Suppressor macrophage treated with lipopolysaccharide for 4 hours (primary cell): ENCODE measurements around the gene CLHC1.
"Not testable (repeated sequence)": the region's sequence is repeated elsewhere in the genome, so short reads cannot be mapped to it uniquely, and the experiment has no call there.

Experiments used
- DNase-seq: peaks from one replicate; pipeline ENCODE4 v3.0.0-alpha.2; 2020

Gene CLHC1

GRCh38 chr2:55152475-55153412 lies 79.3 kb downstream of the CLHC1 start:
- no peak for DNase-seq

- DNase-seq, result no peak
Observed at GRCh38 chr2:55151733-55152433, 80.2 kb downstream of the CLHC1 start.

- DNase-seq, result peak; percentile 82
Observed at GRCh38 chr2:55150834-55151233, 81.3 kb downstream of the CLHC1 start.

GRCh38 chr2:55148269-55148668 lies 83.8 kb downstream of the CLHC1 start:
- no peak for DNase-seq

GRCh38 chr2:55147531-55147930 lies 84.6 kb downstream of the CLHC1 start:
- DNase-seq, result no peak

GRCh38 chr2:55147041-55147440 lies 85.1 kb downstream of the CLHC1 start:
- DNase-seq, result no peak

- no peak for DNase-seq
Observed at GRCh38 chr2:55146263-55146662, 85.8 kb downstream of the CLHC1 start.

GRCh38 chr2:55144922-55145820 lies 86.9 kb downstream of the CLHC1 start:
- no peak for DNase-seq

GRCh38 chr2:55143706-55144105 lies 88.4 kb downstream of the CLHC1 start:
- not testable (repeated sequence) for DNase-seq

GRCh38 chr2:55142518-55142917 lies 89.6 kb downstream of the CLHC1 start:
- no peak for DNase-seq

GRCh38 chr2:55141572-55142413 lies 90.3 kb downstream of the CLHC1 start:
- DNase-seq, result no peak

GRCh38 chr2:55140316-55141219 lies 91.5 kb downstream of the CLHC1 start:
- DNase-seq, result no peak

- no peak for DNase-seq
Observed at GRCh38 chr2:55139305-55139704, 92.8 kb downstream of the CLHC1 start.

GRCh38 chr2:55138882-55139229 lies 93.2 kb downstream of the CLHC1 start:
- no peak for DNase-seq

GRCh38 chr2:55138014-55138881 lies 93.8 kb downstream of the CLHC1 start:
- no peak for DNase-seq

GRCh38 chr2:55137024-55137958 lies 94.8 kb downstream of the CLHC1 start:
- peak; percentile 86 for DNase-seq

- no peak for DNase-seq
Observed at GRCh38 chr2:55136138-55136541, 96.0 kb downstream of the CLHC1 start.

- no peak for DNase-seq
Observed at GRCh38 chr2:55135491-55135890, 96.6 kb downstream of the CLHC1 start.

- DNase-seq, result no peak
Observed at GRCh38 chr2:55134316-55134706, 97.8 kb downstream of the CLHC1 start.
